ENCODE measurements around the gene GCDH. TPM values are rescaled to one million over a fixed set of nuclear protein-coding genes. Genes with fewer than 3 reads are reported as not detected.

GCDH gene
- total RNA-seq, 6 experiments from 2014 or later: 42.2 to 119 (median 59.5) TPM

- H3K4me3 ChIP-seq: peak overlapping the region; percentile 9 to 27 (median 18)
- no peak overlapping the region for H3K27ac ChIP-seq
- peak; percentile 74 to 88 (median 86) for ATAC-seq
- no peaks in the 10 kb centered on the region for H3K9me3 ChIP-seq
- WGBS (ENCODE audit: insufficient coverage, low coverage, low lambda C conversion rate, missing lambda C conversion rate): 32% methylated on average over 9 of the region's 70 CpGs
- peaks cover 0 to 5% (median 0%) of the 10 kb centered on the region in 4 donors for H3K36me3 ChIP-seq
- H3K27me3 ChIP-seq: no peaks in the 10 kb centered on the region
- peak; percentile 63 to 75 (median 69) for DNase-seq
- H3K4me1 ChIP-seq: no peaks in the 10 kb centered on the region
- no peak for TF ChIP-seq POLR2A (IDR thresholded peaks at IDR 0.05)
- TF ChIP-seq CTCF (IDR thresholded peaks at IDR 0.05): no peak
- intact Hi-C loops (cut with DNase I): no loop called here
Measured at GRCh38 chr19:12872941-12873890, 17.7 kb upstream of the GCDH start.

GRCh38 chr19:12873891-12874745, 16.8 kb upstream of the GCDH start:
- peak overlapping the region in 1 of 3 donors; percentile 27 for H3K4me3 ChIP-seq
- ATAC-seq (peak in 1 of 4 donors; percentile 5), DNase-seq (no peak)
- no peaks in the 10 kb centered on the region for H3K4me1 ChIP-seq
- WGBS (ENCODE audit: insufficient coverage, low coverage, low lambda C conversion rate, missing lambda C conversion rate): 94% methylated on average over 21 of the region's 86 CpGs
- intact Hi-C loops (cut with DNase I): no loop called here
- TF ChIP-seq CTCF (IDR thresholded peaks at IDR 0.05): no peak
- TF ChIP-seq POLR2A (IDR thresholded peaks at IDR 0.05): no peak
- H3K9me3 ChIP-seq: no peaks in the 10 kb centered on the region
- no peak overlapping the region for H3K27ac ChIP-seq
- H3K27me3 ChIP-seq: no peaks in the 10 kb centered on the region
- peaks cover 0 to 5% (median 0%) of the 10 kb centered on the region in 4 donors for H3K36me3 ChIP-seq

- ATAC-seq: no peak
- TF ChIP-seq POLR2A (IDR thresholded peaks at IDR 0.05): no peak
- no peak for TF ChIP-seq CTCF (IDR thresholded peaks at IDR 0.05)
- 87% methylated on average over 4 of the region's 6 CpGs for WGBS (ENCODE audit: insufficient coverage, low coverage, low lambda C conversion rate, missing lambda C conversion rate)
- no peaks in the 10 kb centered on the region for H3K27me3 ChIP-seq
- H3K4me1 ChIP-seq: no peaks in the 10 kb centered on the region
- no peak overlapping the region for H3K4me3 ChIP-seq
- DNase-seq: no peak
- peaks cover 0 to 5% (median 0%) of the 10 kb centered on the region in 4 donors for H3K36me3 ChIP-seq
- intact Hi-C loops (cut with DNase I): no loop called here
- no peak overlapping the region for H3K27ac ChIP-seq
- no peaks in the 10 kb centered on the region for H3K9me3 ChIP-seq
Measured at GRCh38 chr19:12875086-12875485, 15.9 kb upstream of the GCDH start.

- Histone ChIP-seq H3K27me3 (no peaks in the 10 kb centered on the region), H3K4me3 (peak overlapping the region; percentile 51 to 72 (median 70)), H3K4me1 (peaks cover 0 to 13% (median 0%) of the 10 kb centered on the region in 4 donors), H3K9me3 (peaks cover 0 to 5% (median 0%) of the 10 kb centered on the region in 4 donors), H3K27ac (peak overlapping the region; percentile 63 to 71 (median 68)), H3K36me3 (peaks cover 0 to 5% (median 0%) of the 10 kb centered on the region in 4 donors)
- ATAC-seq (peak; percentile 19 to 41 (median 28)), DNase-seq (peak in 1 of 3 donors; percentile 68)
- TF ChIP-seq CTCF (IDR thresholded peaks at IDR 0.05) (no peak), POLR2A (IDR thresholded peaks at IDR 0.05) (no peak)
- WGBS (ENCODE audit: insufficient coverage, low coverage, low lambda C conversion rate, missing lambda C conversion rate): 20% methylated on average over 22 of the region's 29 CpGs
- intact Hi-C loops (cut with DNase I): loop anchor here in 1 of 2 donors (10.0 kb wide), 1 partner anchor 54 kb away; the partner anchor contains the start of genes CALR and FARSA
Measured at GRCh38 chr19:12880551-12881171, 10.3 kb upstream of the GCDH start.

Measured in right lobe of liver (tissue), 6 donors.